HEK293 (cell line): Measurements from ENCODE around the gene REEP2.

Experiments used
- CTCF ChIA-PET: fragments of 350-600 bp; formaldehyde crosslinking; extraction: SDS; loops from one replicate; lab custom pipeline; 2021; ENCODE audit warnings: antibody characterized with exemption; lab: Yijun Ruan, JAX
- POLR2A ChIA-PET: fragments of 300-600 bp; formaldehyde crosslinking; extraction: SDS; loops from one replicate; lab custom pipeline; 2020; ENCODE audit warnings: antibody characterized with exemption, inconsistent platforms; lab: Yijun Ruan, JAX
- H3K27ac ChIP-seq: fragments of 200-500 bp; sonication (Bioruptor generic); 2 replicates; pipeline ENCODE4 v1.5.1; 2014; ENCODE audit warnings: low read depth, low read length, control low read depth, inconsistent platforms; ENCODE audit errors: extremely low read depth
- H3K36me3 ChIP-seq, 2 experiments: fragments of 200-500 bp in 1 of 2; sonication (Bioruptor generic) in 1 of 2; 1 replicate in 1 of 2; 2 replicates in 1 of 2; pipeline ENCODE4 v1.5.1; 2014 to 2017; ENCODE audit warnings: inconsistent platforms in 2 of 2, low read length in 2 of 2; ENCODE audit not compliant: control insufficient read depth in 2 of 2, insufficient read depth in 1 of 2
- H3K4me1 ChIP-seq: fragments of 200-500 bp; sonication (Bioruptor generic); 2 replicates; pipeline ENCODE4 v1.5.1; 2014; ENCODE audit warnings: mild to moderate bottlenecking, low read length, inconsistent platforms; ENCODE audit not compliant: control insufficient read depth, insufficient read depth
- H3K4me3 ChIP-seq: 2 replicates; pipeline ENCODE4 v1.5.1; 2011; ENCODE audit warnings: low read depth, mild to moderate bottlenecking, control low read depth, low read length, moderate library complexity
- H3K9me3 ChIP-seq: fragments of 200-500 bp; sonication (Bioruptor generic); 2 replicates; pipeline ENCODE4 v1.5.1; 2014; ENCODE audit warnings: low read depth, low read length, inconsistent platforms; ENCODE audit not compliant: control insufficient read depth, insufficient read depth
- BCL11A ChIP-seq: fragments of 450-650 bp; formaldehyde crosslinking; IDR thresholded peaks from 2 replicates; pipeline ENCODE4 v1.5.1; 2016; ENCODE audit warnings: low read depth, missing biosample characterization, missing genetic modification characterization
- KLF9 ChIP-seq: fragments of 450-650 bp; formaldehyde crosslinking; IDR thresholded peaks from 2 replicates; pipeline ENCODE4 v1.5.1; 2016; ENCODE audit warnings: missing biosample characterization, missing genetic modification characterization, low read depth
- PBX3 ChIP-seq: sonication (generic); formaldehyde crosslinking; IDR thresholded peaks from 2 replicates; pipeline ENCODE4 v1.8.1; 2022; ENCODE audit warnings: mild to moderate bottlenecking, moderate library complexity, missing genetic modification reagents
- PRDM4 ChIP-seq: fragments of 450-650 bp; formaldehyde crosslinking; IDR thresholded peaks from 2 replicates; pipeline ENCODE4 v1.5.1; 2017; ENCODE audit warnings: missing biosample characterization, missing genetic modification characterization
- REST ChIP-seq: fragments of 450-650 bp; formaldehyde crosslinking; IDR thresholded peaks from 2 replicates; pipeline ENCODE4 v1.5.1; 2016; ENCODE audit warnings: missing biosample characterization, missing genetic modification characterization
- ZBTB21 ChIP-seq: fragments of 450-650 bp; formaldehyde crosslinking; IDR thresholded peaks from 2 replicates; pipeline ENCODE4 v1.5.1; 2017; ENCODE audit warnings: missing biosample characterization, missing genetic modification characterization
- ZBTB49 ChIP-seq: fragments of 450-650 bp; formaldehyde crosslinking; IDR thresholded peaks from 2 replicates; pipeline ENCODE4 v1.5.1; 2016; ENCODE audit warnings: missing biosample characterization, missing genetic modification characterization, low read depth
- ZEB2 ChIP-seq: fragments of 450-650 bp; formaldehyde crosslinking; IDR thresholded peaks from 2 replicates; pipeline ENCODE4 v1.5.1; 2016; ENCODE audit warnings: missing biosample characterization, missing genetic modification characterization
- ZFP37 ChIP-seq: fragments of 450-650 bp; formaldehyde crosslinking; IDR thresholded peaks from 2 replicates; pipeline ENCODE4 v1.5.1; 2016; ENCODE audit warnings: missing biosample characterization, missing genetic modification characterization
- ZNF184 ChIP-seq: fragments of 450-650 bp; IDR thresholded peaks from 2 replicates; pipeline ENCODE4 v1.5.1; 2018; ENCODE audit warnings: missing biosample characterization, mild to moderate bottlenecking, missing genetic modification characterization
- ZNF266 ChIP-seq: fragments of 450-650 bp; formaldehyde crosslinking; IDR thresholded peaks from 2 replicates; pipeline ENCODE4 v1.5.1; 2016; ENCODE audit warnings: missing biosample characterization, missing genetic modification characterization, low read depth
- ZNF335 ChIP-seq: fragments of 450-650 bp; formaldehyde crosslinking; conservative IDR thresholded peaks from 2 replicates; pipeline ENCODE4 v1.5.1; 2016; ENCODE audit warnings: missing biosample characterization, missing genetic modification characterization
- ZNF341 ChIP-seq: fragments of 450-650 bp; formaldehyde crosslinking; IDR thresholded peaks from 2 replicates; pipeline ENCODE4; 2016; ENCODE audit warnings: low read depth, missing biosample characterization, missing genetic modification characterization
- ZNF362 ChIP-seq: fragments of 450-650 bp; formaldehyde crosslinking; IDR thresholded peaks from 2 replicates; pipeline ENCODE4 v1.5.1; 2016; ENCODE audit warnings: missing biosample characterization, missing genetic modification characterization
- ZNF544 ChIP-seq: fragments of 450-650 bp; formaldehyde crosslinking; IDR thresholded peaks from 2 replicates; pipeline ENCODE4 v1.5.0; 2017; ENCODE audit warnings: missing biosample characterization, missing genetic modification characterization
- ZNF571 ChIP-seq: fragments of 450-650 bp; formaldehyde crosslinking; IDR thresholded peaks from 2 replicates; pipeline ENCODE4 v1.5.0; 2017; ENCODE audit warnings: missing biosample characterization, missing genetic modification characterization
- ZNF660 ChIP-seq: fragments of 450-650 bp; IDR thresholded peaks from 2 replicates; pipeline ENCODE4 v1.5.1; 2018; ENCODE audit warnings: missing biosample characterization, mild to moderate bottlenecking, missing genetic modification characterization
- ZNF791 ChIP-seq: fragments of 450-650 bp; formaldehyde crosslinking; IDR thresholded peaks from 2 replicates; pipeline ENCODE4 v1.5.1; 2016; ENCODE audit warnings: missing biosample characterization, missing genetic modification characterization
- ZNF830 ChIP-seq: fragments of 450-650 bp; IDR thresholded peaks from 2 replicates; pipeline ENCODE4 v1.5.0; 2018; ENCODE audit warnings: missing biosample characterization, missing genetic modification characterization, low read depth, mild to moderate bottlenecking, moderate library complexity
- ZSCAN30 ChIP-seq: fragments of 450-650 bp; IDR thresholded peaks from 2 replicates; pipeline ENCODE4 v1.5.1; 2018; ENCODE audit warnings: missing biosample characterization, mild to moderate bottlenecking, missing genetic modification characterization, moderate library complexity

Gene REEP2

GRCh38 chr5:138458384-138458783 is 19.5 kb downstream of the REEP2 start:
- Histone ChIP-seq H3K27ac (no peak overlapping the region), H3K4me1 (peaks cover 2% of the 10 kb centered on the region; the same call in 1 of the 2 replicates), H3K9me3 (no peaks in the 10 kb centered on the region), H3K36me3 (no peaks in the 10 kb centered on the region), H3K4me3 (no peak overlapping the region)
- ChIA-PET POLR2A (no interaction called here), CTCF (interaction anchor here (1.6 to 1.7 kb wide), 2 partner anchors 8 to 45 kb away, joined by 5 to 10 read pairs; no protein-coding TSS in a partner anchor)
- TF ChIP-seq BCL11A (tag by site-specific recombination) = no peak
- TF ChIP-seq PRDM4 (tag by site-specific recombination) = 0 out of 2 replicates have a peak, but pooled peaks have one; percentile 47

- no peak overlapping the region for H3K4me3 ChIP-seq
- no peaks in the 10 kb centered on the region for H3K36me3 ChIP-seq
- peaks cover 4% of the 10 kb centered on the region; the same call in 1 of the 2 replicates for H3K4me1 ChIP-seq
- H3K27ac ChIP-seq = no peak overlapping the region
- CTCF ChIA-PET = interaction anchor here (1.6 kb wide), 1 partner anchor 9 kb away, joined by 5 read pairs; no protein-coding TSS in a partner anchor
- TF ChIP-seq REST (tag by site-specific recombination) = no peak
- TF ChIP-seq ZBTB21 (tag by site-specific recombination) = no peak
- TF ChIP-seq ZNF335 = no peak
- no peak for TF ChIP-seq ZNF362 (tag by site-specific recombination)
- no peak for TF ChIP-seq PBX3 (CRISPR knock-in tag)
- no peak for TF ChIP-seq ZNF341 (tag by site-specific recombination)
- no peak for TF ChIP-seq ZSCAN30 (tag by site-specific recombination)
- no peak for TF ChIP-seq ZNF184
- no peak for TF ChIP-seq ZNF571 (tag by site-specific recombination)
- TF ChIP-seq KLF9 (tag by site-specific recombination) = no peak
- TF ChIP-seq ZNF660 = no peak
- no peak for TF ChIP-seq ZEB2 (tag by site-specific recombination)
- TF ChIP-seq ZNF830 (tag by site-specific recombination) = no peak
- no peak for TF ChIP-seq ZNF791 (tag by site-specific recombination)
- TF ChIP-seq ZNF544 (tag by site-specific recombination) = no peak
- no peak for TF ChIP-seq ZFP37 (tag by site-specific recombination)
- TF ChIP-seq ZNF266 (tag by site-specific recombination) = no peak
- no peak for TF ChIP-seq ZBTB49 (tag by site-specific recombination)
- POLR2A ChIA-PET = no interaction called here
- H3K9me3 ChIP-seq = no peaks in the 10 kb centered on the region
Measured at GRCh38 chr5:138458856-138459255, 20.0 kb downstream of the REEP2 start.
